Measurements from ENCODE around the gene FBXL13.
A peak's percentile ranks its signal among the peaks of the same experiment; 100 is the strongest.

The FBXL13 gene

GRCh38 chr7:102890292-102890970 lies 184.2 kb downstream of the FBXL13 start:
- no peak for DNase-seq

DNA sequence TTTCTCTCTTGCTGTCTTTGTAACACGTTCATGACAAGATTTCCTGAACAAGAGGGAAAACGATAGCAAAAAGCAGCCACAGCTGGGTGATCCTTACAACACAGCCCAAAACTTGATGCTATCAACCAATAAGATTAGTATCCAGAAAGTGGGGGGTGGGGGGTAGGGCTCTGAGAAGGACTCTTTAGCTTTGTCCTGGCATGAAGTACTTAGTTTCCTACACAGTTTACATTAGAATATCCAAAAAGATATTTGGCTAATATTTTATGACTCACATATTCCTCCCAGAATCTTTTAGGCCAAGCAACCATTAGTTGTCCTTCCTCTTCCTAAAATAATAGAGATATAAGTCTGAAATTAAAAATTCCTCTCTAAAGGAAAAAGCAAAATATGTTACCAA lies 184.7 kb downstream of the FBXL13 start:
- no peak for DNase-seq

DNA sequence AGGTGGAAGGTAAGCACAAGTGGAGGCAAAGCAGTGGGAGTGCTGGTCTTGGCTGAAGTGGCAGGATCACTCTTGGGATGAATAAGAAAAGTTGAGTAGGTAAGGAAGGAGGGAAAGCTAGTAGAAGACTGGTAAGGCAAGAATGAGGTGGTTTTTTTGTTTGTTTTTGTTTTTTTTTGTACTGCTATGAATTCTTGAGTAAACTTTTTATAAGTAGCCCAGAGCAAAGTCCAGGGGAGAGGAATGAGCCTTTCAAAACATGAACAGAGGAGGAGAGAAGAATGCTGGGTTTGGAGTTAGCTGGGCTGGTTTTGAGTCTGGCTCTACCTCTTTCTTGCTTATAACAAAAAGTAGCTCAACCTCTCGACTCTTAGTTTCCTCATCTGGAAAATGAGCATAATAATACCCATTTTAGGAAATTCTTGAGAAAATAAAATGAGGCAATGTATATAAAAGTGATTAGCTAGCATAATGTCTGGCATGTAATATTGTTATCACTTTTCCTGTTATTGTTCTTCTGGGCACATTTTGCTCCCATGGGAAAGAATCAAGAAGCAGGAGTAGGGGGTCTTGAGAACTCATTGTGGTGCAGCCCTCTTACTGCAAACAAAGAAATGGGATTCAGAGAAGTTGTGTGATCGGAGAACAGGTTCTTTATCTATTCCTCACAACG lies 185.9 kb downstream of the FBXL13 start:
- DNase-seq, result no peak

DNA sequence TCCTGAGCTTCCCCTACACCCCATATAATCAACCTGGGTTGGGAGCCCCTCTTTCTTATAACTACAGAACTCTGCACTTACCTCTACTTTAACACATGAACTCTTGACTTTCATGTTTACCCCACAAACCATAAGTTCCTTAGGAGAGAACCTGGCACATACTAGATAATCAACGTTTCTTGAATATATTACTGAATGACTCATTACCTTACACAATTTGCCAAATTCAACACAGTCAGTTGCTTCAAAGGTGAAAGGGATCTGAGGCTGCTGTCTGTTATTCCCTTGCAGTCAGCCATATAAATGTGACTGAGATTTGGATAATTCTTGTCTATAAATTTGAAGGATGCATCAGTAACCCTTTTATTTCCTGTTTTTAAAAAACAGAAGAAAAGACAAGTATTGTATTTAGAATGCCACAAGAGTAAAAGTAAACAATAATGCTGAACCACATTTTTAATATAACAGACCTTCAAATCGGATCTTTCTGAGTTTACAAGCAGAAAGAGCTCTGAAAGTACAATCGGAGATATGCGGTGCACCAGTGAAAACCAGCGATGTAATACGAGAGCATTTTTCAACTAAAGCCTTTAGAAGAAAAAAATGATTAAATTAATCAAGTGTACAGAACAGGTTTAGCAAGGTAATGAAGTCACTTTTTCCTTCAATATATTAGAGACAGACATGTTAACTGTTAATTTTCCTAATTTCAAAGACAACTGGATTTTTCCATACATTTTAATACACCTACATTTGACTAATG lies 191.3 kb downstream of the FBXL13 start:
- DNase-seq, result no peak

- DNase-seq, result peak; percentile 15
These were observed 198.8 kb downstream of the FBXL13 start for GRCh38 chr7:102875700-102876295.

GRCh38 chr7:102874966-102875365 lies 199.6 kb downstream of the FBXL13 start:
- DNase-seq, result no peak

GRCh38 chr7:102874166-102874829 lies 200.3 kb downstream of the FBXL13 start:
- DNase-seq, result no peak

GRCh38 chr7:102873470-102874165 lies 201.0 kb downstream of the FBXL13 start:
- no peak for DNase-seq

- DNase-seq, result no peak
These were observed 202.1 kb downstream of the FBXL13 start for GRCh38 chr7:102872460-102872859.

DNA sequence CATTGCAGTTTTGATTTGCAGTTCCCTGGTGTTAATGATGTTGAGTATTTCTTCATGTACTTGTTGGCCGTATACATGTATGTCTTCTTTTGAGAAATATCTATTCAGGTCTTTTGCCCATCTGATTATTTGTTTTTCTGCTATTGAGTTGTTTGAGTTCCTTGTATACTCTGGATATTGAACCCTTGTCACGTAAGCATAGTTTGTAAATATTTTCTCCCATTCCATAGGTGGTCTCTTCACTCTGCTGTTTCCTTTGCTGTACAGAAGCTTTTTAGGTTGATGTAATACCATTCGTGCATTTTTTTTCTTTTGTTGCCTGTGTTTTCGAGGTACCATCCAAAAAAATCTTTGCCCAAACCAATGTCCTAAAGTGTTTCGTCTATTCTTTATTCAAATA lies 205.4 kb downstream of the FBXL13 start:
- no peak for DNase-seq

DNA sequence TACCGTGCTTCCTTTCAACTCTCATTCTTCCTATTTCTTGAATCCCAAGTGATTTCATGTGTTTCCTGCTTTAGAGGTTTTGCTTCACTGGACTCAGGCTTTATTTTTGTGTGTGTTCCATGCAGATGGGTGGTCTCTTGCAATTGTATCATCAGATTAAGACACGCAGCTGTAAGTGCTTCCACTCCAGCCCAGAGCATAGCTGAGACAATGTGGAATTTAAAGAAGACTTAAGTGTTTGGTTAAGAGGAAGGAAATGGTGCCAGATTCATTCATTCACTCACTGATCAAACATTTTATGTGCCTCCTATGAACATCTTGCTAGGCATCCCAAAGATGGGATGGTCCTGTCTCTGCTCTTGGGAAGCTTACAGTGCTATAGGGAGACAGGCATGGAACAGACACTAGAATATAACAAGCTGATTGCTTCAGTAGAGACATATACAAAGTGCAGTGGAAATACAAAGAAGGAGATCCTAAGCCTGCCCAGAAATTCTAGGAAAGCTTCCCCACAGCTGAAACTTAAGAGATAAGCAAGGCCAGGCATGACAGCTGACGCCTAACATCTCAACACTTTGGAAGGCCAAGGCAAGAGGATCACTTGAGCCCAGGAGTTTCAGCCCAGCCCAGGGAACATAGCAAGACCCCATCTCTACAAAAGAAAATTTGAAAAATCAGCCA lies 207.9 kb downstream of the FBXL13 start:
- DNase-seq, result no peak

DNA sequence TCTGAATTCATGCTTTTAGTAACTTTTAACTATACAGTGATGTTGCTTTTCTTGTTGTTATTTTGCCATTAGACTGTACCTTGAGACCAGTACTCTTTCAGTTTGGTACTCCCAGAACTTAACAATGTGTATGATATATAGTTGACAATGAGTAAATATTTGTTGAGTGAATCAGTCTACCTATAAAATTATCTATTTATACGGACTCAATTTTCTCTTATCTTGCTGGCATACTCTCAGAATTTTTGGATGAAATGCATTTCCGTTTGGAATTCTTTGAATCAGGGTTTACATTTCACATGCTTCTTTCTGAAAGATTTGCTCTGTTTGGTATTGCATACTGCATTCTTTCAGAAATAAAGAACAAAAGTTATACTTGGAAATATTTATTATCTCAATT lies 209.6 kb downstream of the FBXL13 start:
- no peak for DNase-seq

DNA sequence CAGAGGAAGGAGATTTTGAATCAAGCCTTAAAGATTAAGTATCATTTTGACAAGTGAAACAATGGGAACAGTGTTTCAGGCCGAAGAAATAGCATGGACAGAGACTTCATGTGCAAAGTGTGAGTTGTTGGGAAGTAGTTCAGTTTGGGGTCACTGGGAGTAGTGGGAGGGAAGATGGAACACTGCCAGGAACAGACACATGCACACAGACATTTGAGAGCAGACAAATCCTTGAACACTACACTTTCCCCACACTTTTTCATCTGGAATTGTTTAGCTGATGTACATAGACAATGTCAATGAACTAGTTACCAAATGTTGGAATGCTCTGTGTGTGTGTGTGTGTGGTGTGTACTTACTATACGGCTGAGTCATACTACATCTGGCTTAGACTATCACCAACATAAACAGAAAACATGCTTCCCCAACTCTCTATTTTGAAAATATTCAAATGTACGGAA lies 214.2 kb downstream of the FBXL13 start:
- DNase-seq, result no peak

- no peak for DNase-seq
These were observed 214.8 kb downstream of the FBXL13 start for GRCh38 chr7:102859799-102860125.

DNA sequence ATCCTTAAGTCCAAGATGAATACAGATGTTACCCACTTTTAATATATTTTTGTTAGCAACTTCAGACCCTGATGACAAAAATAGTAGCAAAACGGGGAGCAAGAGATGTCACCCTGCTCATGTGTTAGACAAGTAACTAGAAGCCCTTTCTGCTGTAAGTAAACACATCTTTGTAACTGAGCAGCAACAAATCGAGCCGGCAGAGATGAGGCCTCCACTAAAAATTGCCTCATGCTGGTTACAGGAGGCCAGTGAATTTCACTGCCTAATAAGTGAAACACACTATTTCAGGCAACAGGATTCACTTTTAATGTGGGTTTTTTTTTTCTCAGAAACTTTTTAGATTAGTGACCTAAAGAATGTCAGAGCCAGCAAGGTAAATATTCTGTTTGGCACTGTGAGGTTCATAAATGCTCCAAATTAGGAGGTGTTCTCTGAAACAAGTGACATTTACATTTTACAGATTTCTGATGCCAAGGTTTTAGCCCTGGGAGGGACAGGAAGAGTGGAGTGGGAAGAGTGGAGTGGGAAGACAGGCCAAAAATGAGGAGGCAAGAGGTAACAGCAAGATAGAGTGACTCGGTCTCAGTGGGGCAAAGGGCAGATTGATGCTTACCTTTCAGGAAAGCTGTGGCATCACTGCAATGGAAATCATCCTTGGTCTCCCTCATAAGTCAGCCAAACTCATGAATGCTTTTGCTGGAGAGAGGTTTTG lies 215.4 kb downstream of the FBXL13 start:
- no peak for DNase-seq

DNA sequence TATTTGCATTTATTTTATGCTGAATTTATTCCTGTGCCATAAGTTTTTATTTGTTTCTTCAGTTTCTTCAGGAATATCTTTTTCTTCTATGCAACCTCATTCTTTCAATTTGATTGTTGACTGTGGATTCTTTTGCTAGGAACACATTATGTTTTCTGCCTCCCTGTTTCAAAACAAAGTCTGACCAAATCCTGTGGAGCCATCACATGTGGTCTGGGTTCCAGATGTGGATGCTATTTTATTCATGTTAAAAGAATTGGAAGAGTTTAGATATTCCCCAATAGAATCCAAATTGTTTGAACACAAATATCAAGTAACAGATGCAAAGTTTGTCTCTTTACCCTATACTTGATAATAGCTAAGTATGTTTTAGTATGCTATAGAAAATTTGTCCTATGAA lies 218.6 kb downstream of the FBXL13 start:
- DNase-seq, result no peak

DNA sequence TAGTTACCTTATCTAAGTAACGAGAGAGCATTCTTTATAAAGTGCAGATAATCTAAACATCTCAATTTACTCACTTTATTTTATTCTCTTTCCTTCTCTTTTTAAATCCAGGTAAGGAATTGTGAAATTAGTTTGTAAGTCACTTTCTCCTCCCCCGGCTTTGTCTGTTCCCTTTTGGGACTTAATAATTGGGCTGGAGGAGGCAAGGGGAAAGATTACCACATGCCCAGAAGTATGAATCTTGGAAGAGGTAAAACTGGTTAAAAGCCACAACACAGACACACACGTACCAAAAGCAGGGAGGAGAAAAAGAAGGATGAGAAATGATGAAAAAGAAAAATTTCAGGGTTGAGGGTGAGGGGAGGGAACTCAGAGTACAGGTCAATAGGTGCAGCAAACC lies 225.1 kb downstream of the FBXL13 start:
- DNase-seq, result no peak

GRCh38 chr7:102849079-102849478 lies 225.5 kb downstream of the FBXL13 start:
- DNase-seq, result no peak

DNA sequence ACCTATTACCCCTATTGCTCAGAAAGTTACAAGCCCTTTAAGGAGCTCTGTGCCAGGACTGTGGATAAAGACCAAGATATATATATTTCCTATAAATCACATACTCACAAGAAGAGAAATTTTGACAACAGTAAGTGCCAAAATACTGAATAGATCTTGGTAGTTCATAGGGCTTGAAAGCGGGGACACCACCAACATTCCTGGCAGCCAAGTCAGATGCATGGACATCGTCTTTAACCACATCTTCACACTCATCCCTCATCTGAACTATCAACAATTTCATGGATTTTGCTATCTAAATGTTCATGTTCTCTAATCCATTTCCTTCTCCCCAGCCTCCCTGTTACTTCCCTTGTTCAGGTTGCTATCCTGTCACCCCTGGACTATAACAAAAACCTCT lies 229.2 kb downstream of the FBXL13 start:
- no peak for DNase-seq

- no peak for DNase-seq
These were observed 230.7 kb downstream of the FBXL13 start for GRCh38 chr7:102843850-102844249.

DNA sequence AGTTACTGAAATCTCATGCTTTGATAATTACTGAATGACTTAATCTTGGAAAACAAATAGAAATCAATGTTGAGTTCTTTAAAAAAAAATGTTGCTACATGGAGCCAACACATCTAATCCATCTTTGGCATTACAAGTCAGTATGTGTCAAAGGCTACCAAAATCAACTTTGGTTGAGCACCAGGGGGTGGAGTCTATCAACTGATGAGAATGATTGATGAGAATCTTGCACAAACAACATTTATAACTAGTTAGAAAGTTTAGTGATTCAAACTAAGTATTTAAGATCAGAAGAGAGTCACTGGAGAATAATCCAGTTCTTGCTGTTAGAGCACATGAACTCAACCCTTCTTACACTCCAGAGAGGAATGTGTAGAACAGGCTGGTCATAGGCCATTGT lies 232.3 kb downstream of the FBXL13 start:
- DNase-seq, result no peak

Data from activated naive CD4-positive, alpha-beta T cell treated with anti-CD3 and anti-CD28 coated beads, Interleukin-2, amount 50 U/mL, for 16 hours (primary cell).